ENCODE results near the gene R3HDM1. TPM values are rescaled to one million over a fixed set of nuclear protein-coding genes. Genes with fewer than 3 reads are reported as not detected.

R3HDM1 gene
- total and polyA plus RNA-seq, 2 of the 4 experiments (the other 2 are of a cell fraction): 5.9 to 38.1 TPM

DNA sequence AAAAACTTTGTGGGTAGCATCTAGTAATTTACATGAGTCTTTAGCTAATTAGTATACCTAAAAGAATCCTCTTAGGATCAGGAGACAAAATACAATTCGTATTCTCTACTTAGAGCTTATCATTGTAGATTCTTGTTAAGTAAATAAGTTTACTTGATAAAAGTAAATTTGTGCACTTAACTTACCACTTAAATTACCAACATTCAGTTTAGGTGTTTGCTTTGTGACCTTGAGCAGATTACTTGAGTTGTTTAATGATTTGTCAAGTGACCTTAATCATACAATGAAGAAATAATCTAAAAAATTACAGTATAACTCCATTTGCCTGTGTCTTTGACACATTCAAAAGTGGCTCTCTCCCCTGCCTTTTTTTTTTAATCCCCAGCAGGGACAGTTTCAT is 143.2 kb downstream of the R3HDM1 start:
- WGBS, 2 experiments (ENCODE audit: extremely low coverage in 2 of 2, insufficient read length in 1 of 2): no CpG with 5 or more reads among the region's 1 CpG
- ATAC-seq (ENCODE audit: low read depth): no peak

More for the DNA sequence above, 143.2 kb downstream of the R3HDM1 start:
- intact Hi-C loops (cut with micrococcal nuclease): no loop called here
- no peaks in the 10 kb centered on the region for H3K9me3 ChIP-seq (ENCODE audit: control insufficient read depth, insufficient read depth, low read length)
- no peak overlapping the region for H2BK5ac ChIP-seq (ENCODE audit: low read depth, low read length, poor library complexity, severe bottlenecking)
- H3K79me1 ChIP-seq (ENCODE audit: low read depth in 1 of 2, low read length in 2 of 2): no peaks in the 10 kb centered on the region
- no peaks in the 10 kb centered on the region for H3K27me3 ChIP-seq (ENCODE audit: control insufficient read depth, insufficient read depth, low read length)
- CTCF ChIA-PET: interaction anchor here (0.6 kb wide), 1 partner anchor 663 kb away, joined by 3 read pairs; no protein-coding TSS in a partner anchor
- no peak overlapping the region for H3K9ac ChIP-seq (ENCODE audit: low read depth, low read length)
- dilution Hi-C loops (cut with HindIII; ENCODE audit: low sequenced_read_pairs, unreplicated experiment): no loop called here
- no peak overlapping the region for H3K18ac ChIP-seq (ENCODE audit: low read depth, low read length)
- H2BK20ac ChIP-seq (ENCODE audit: low read depth, low read length): no peak overlapping the region
- H2AK5ac ChIP-seq (ENCODE audit: low read depth, low read length): no peak overlapping the region
- H3K4me3 ChIP-seq (ENCODE audit: insufficient read depth, low read depth, low read length): no peak overlapping the region
- no peak overlapping the region for H3K4ac ChIP-seq (ENCODE audit: low read depth, low read length)
- in situ Hi-C loops (cut with MboI; ENCODE audit: low sequenced_read_pairs): no loop called here
- H2BK120ac ChIP-seq (ENCODE audit: low read depth, low read length): no peak overlapping the region
- POLR2A ChIA-PET (ENCODE audit: unreplicated experiment): no interaction called here
- no peak overlapping the region for H3K56ac ChIP-seq (ENCODE audit: extremely low read depth, insufficient read depth, low read length)
- H3K36me3 ChIP-seq (ENCODE audit: control insufficient read depth, insufficient read depth, low read length): peaks cover 5% of the 10 kb centered on the region; the same call in 1 of the 2 replicates
- H4K8ac ChIP-seq (ENCODE audit: low read depth in 2 of 2, low read length in 2 of 2): no peak overlapping the region
- H2AK9ac ChIP-seq (replicated peaks; ENCODE audit: low read depth, low read length, poor library complexity): no peak overlapping the region
- no peak overlapping the region for H2AFZ ChIP-seq (replicated peaks; ENCODE audit: low read length, poor library complexity)
- H3K4me2 ChIP-seq (ENCODE audit: low read depth, low read length): no peak overlapping the region
- BruUV-seq (replicated peaks): no TSS peak
- no peak overlapping the region for H3K27ac ChIP-seq (ENCODE audit: insufficient read depth, low read length)
- H3K9me1 ChIP-seq (ENCODE audit: insufficient read depth, low read length): no peaks in the 10 kb centered on the region
- DNase-seq: no peak
- TF ChIP-seq CEBPB (IDR thresholded peaks at IDR 0.05; ENCODE audit: low read depth, low read length) (no peak), BHLHE40 (IDR thresholded peaks at IDR 0.05; ENCODE audit: low read depth, low read length) (no peak), CHD1 (IDR thresholded peaks at IDR 0.05; ENCODE audit: low read depth, low read length) (no peak), MAZ (IDR thresholded peaks at IDR 0.05; ENCODE audit: borderline replicate concordance, low read depth, low read length) (no peak), POLR2A (IDR thresholded peaks at IDR 0.05; ENCODE audit: low read depth, low read length) (no peak), RAD21 (IDR thresholded peaks at IDR 0.05; ENCODE audit: low read length) (no peak), RCOR1 (IDR thresholded peaks at IDR 0.05; ENCODE audit: insufficient replicate concordance, low read length) (no peak), NFE2L2 (IDR thresholded peaks at IDR 0.05; ENCODE audit: low read depth, low read length) (no peak), FOS (IDR thresholded peaks at IDR 0.05; ENCODE audit: low read depth, low read length) (no peak), MXI1 (IDR thresholded peaks at IDR 0.05; ENCODE audit: borderline replicate concordance, low read depth, low read length) (no peak)
- TF ChIP-seq, protein P1, sequence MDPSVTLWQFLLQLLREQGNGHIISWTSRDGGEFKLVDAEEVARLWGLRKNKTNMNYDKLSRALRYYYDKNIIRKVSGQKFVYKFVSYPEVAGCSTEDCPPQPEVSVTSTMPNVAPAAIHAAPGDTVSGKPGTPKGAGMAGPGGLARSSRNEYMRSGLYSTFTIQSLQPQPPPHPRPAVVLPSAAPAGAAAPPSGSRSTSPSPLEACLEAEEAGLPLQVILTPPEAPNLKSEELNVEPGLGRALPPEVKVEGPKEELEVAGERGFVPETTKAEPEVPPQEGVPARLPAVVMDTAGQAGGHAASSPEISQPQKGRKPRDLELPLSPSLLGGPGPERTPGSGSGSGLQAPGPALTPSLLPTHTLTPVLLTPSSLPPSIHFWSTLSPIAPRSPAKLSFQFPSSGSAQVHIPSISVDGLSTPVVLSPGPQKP (IDR thresholded peaks at IDR 0.05; ENCODE audit: borderline replicate concordance, low read depth, low read length): no peak
- TF ChIP-seq, protein P2, sequence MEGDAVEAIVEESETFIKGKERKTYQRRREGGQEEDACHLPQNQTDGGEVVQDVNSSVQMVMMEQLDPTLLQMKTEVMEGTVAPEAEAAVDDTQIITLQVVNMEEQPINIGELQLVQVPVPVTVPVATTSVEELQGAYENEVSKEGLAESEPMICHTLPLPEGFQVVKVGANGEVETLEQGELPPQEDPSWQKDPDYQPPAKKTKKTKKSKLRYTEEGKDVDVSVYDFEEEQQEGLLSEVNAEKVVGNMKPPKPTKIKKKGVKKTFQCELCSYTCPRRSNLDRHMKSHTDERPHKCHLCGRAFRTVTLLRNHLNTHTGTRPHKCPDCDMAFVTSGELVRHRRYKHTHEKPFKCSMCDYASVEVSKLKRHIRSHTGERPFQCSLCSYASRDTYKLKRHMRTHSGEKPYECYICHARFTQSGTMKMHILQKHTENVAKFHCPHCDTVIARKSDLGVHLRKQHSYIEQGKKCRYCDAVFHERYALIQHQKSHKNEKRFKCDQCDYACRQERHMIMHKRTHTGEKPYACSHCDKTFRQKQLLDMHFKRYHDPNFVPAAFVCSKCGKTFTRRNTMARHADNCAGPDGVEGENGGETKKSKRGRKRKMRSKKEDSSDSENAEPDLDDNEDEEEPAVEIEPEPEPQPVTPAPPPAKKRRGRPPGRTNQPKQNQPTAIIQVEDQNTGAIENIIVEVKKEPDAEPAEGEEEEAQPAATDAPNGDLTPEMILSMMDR (conservative IDR thresholded peaks at IDR 0.05; ENCODE audit: low read depth, low read length): no peak
- no peak overlapping the region for H3K23ac ChIP-seq (ENCODE audit: low read depth, low read length)
- H3K4me1 ChIP-seq (ENCODE audit: control insufficient read depth, insufficient read depth, low read length): no peaks in the 10 kb centered on the region
- H4K5ac ChIP-seq (ENCODE audit: low read depth, low read length): no peak overlapping the region
- H4K20me1 ChIP-seq (ENCODE audit: insufficient read depth, low read length): no peaks in the 10 kb centered on the region
- H3K14ac ChIP-seq (replicated peaks; ENCODE audit: low read depth, low read length): no peak overlapping the region
- no peak overlapping the region for H2BK15ac ChIP-seq (ENCODE audit: low read depth, low read length)
- H4K91ac ChIP-seq (ENCODE audit: insufficient read depth, low read depth, low read length): no peak overlapping the region
